Measurements from ENCODE around the gene PDLIM7.

DNA sequence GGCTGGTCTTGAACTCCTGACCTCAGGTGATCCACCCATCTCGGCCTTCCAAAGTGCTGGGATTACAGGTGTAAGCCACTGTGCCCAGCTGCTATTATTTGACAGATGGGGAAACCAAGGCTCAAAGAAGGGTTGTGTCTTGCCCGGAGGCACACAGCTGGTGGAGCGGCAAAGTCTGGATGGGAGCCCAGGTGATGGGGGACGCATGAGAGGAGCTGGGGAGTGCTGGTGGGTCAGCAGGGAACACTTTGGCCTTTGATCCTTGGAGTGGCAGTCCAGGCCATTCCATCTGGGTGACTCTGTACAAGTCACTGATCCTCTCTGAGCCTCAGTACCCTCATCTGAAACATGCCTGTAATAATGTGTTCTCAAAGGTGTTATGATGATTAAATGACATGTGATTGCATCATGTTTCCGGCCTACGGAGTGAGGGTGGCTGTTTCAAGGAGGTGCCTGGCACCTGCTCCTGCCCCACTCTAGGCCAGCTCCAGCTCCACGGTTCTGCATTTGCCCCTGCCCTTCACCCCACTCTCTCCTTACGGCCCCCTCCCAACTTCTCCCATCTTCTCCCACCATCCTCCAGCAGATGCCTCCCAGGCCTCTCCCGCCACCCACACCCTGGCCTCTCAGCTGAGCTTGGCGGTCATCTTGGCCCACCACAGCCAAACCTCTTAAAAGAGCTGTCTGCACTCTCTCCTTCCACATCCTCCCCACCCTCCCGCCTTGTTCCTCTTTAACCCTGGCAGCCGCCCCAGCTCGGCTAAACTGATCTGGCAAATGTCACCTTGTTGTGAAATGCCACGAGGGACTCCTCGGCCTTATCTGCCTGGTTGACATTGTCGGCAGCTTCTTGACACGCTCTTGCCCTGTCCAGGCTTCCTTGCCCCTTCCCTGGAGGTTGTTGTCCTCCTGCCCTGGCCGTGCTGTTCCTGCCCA, 18.4 kb downstream of the PDLIM7 start:
- TF ChIP-seq, protein P1, sequence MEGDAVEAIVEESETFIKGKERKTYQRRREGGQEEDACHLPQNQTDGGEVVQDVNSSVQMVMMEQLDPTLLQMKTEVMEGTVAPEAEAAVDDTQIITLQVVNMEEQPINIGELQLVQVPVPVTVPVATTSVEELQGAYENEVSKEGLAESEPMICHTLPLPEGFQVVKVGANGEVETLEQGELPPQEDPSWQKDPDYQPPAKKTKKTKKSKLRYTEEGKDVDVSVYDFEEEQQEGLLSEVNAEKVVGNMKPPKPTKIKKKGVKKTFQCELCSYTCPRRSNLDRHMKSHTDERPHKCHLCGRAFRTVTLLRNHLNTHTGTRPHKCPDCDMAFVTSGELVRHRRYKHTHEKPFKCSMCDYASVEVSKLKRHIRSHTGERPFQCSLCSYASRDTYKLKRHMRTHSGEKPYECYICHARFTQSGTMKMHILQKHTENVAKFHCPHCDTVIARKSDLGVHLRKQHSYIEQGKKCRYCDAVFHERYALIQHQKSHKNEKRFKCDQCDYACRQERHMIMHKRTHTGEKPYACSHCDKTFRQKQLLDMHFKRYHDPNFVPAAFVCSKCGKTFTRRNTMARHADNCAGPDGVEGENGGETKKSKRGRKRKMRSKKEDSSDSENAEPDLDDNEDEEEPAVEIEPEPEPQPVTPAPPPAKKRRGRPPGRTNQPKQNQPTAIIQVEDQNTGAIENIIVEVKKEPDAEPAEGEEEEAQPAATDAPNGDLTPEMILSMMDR (conservative IDR thresholded peaks at IDR 0.05; ENCODE audit: low read depth in 2 of 2): no peak
- TF ChIP-seq ETS1 (IDR thresholded peaks at IDR 0.05) (no peak), POLR2AphosphoS5 (IDR thresholded peaks at IDR 0.05; ENCODE audit: low read depth) (no peak; the same call in 1 of the 2 replicates), EZH2 (IDR thresholded peaks at IDR 0.05; ENCODE audit: low read depth, unreplicated experiment) (no peak), ZNF331 (CRISPR knock-in tag; IDR thresholded peaks at IDR 0.05; ENCODE audit: low read depth) (no peak)
